Peyer's patch (tissue), 4 donors: ENCODE data around the gene CST3.

Experiments used
- CTCF ChIP-seq, 6 experiments: fragments of 450-650 bp in 4 of 6; fragments of 200-600 bp in 2 of 6; sonication (generic) in 1 of 6; IDR thresholded peaks; one replicate each; pipeline ENCODE4 v1.5.1; 2017 to 2019; ENCODE audit warnings: antibody characterized with exemption in 6 of 6, mild to moderate bottlenecking in 3 of 6, moderate library complexity in 1 of 6
- POLR2A ChIP-seq, 2 donors: fragments of 450-650 bp; IDR thresholded peaks; one replicate each; pipeline ENCODE4 v1.5.1; 2017; ENCODE audit warnings: antibody characterized with exemption in 2 of 2, mild to moderate bottlenecking in 2 of 2, moderate library complexity in 2 of 2

GRCh38 chr20:23653400-23653938, 15.7 kb upstream of the CST3 start:
- TF ChIP-seq POLR2A (IDR thresholded peaks at IDR 0.05) (no peak), CTCF (IDR thresholded peaks at IDR 0.05) (no peak)
